Fibroblast of lung (primary cell): ENCODE measurements around the gene KIF1C.

Experiments
- CTCF ChIP-seq, 2 donors: IDR thresholded peaks in 1 of 2; conservative IDR thresholded peaks in 1 of 2; 1 replicate in 1 of 2; 2 replicates in 1 of 2; pipeline ENCODE4 v1.5.1; 2011 to 2012; ENCODE audit warnings: low read length in 2 of 2, control low read depth in 1 of 2, inconsistent platforms in 1 of 2, low read depth in 1 of 2, mild to moderate bottlenecking in 1 of 2
- EZH2 ChIP-seq: IDR thresholded peaks from 2 replicates; pipeline ENCODE4 v1.5.1; 2012; ENCODE audit warnings: low read length, control low read depth, mild to moderate bottlenecking; ENCODE audit errors: missing control alignments

GRCh38 chr17:5069724-5070123 is 72.0 kb downstream of the KIF1C start:
- TF ChIP-seq CTCF (conservative IDR thresholded peaks at IDR 0.05 in 1 of 2, IDR thresholded peaks at IDR 0.05 in 1 of 2; ENCODE audit: low read depth in 1 of 2, low read length in 2 of 2): no peak
- TF ChIP-seq EZH2: no peak
